GM12874 (cell line): ENCODE measurements around the gene AKAIN1.

ENCODE experiments used
- CTCF ChIP-seq: IDR thresholded peaks from 2 replicates; pipeline ENCODE4 v1.5.1; 2011; ENCODE audit warnings: low read depth, mild to moderate bottlenecking, control low read depth, low read length, moderate library complexity; ENCODE audit not compliant: insufficient read depth

The AKAIN1 gene

GRCh38 chr18:5175378-5175777 lies 21.7 kb downstream of the AKAIN1 start:
- TF ChIP-seq CTCF, result no peak

- TF ChIP-seq CTCF, result no peak
These were observed 23.4 kb downstream of the AKAIN1 start for GRCh38 chr18:5173646-5174045.

- TF ChIP-seq CTCF, result no peak
These were observed 23.8 kb downstream of the AKAIN1 start for GRCh38 chr18:5173236-5173635.

GRCh38 chr18:5167831-5168230 lies 29.2 kb downstream of the AKAIN1 start:
- TF ChIP-seq CTCF, result no peak

- no peak for TF ChIP-seq CTCF
These were observed 30.3 kb downstream of the AKAIN1 start for GRCh38 chr18:5166606-5167280.

DNA sequence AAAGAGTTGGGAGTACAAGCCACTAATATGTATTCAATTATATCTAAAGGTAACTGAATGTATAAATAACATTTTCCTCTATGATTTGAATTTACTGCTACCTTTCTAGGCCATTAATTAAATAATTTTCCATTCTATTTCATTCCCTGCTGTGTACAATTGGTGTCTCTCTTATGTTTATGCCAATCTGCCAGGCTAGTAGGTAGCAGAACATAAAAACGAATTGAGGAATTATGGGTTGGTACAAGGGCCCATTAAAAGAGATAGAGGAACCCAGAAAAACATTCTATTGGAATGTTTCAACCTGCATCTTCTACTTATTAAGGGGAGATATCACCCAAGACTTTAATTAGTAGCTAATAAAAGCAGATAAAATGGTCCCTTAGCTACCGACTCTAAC lies 32.2 kb downstream of the AKAIN1 start:
- no peak for TF ChIP-seq CTCF

DNA sequence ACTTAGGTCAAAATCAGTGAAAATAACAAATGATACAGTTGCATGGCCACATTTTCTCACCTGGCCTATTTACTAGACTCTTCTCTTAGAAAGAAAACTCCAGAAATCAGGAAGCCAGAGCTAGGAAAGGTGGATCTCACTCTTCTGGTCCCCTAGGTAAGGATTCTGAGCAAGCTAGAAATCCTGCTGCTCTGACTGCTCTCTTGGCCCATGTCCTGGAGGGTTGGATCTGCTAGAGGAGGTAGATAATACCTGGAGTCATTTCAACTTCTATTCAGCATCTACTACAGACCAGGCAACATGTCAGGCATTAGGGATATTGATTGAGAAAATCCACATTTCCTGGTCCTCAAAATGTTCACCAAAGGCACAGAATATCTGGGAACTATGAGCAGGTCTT lies 34.9 kb downstream of the AKAIN1 start:
- TF ChIP-seq CTCF, result no peak
